ENCODE data around the gene RAB21. TPM values are rescaled to one million over a fixed set of nuclear protein-coding genes. Genes with fewer than 3 reads are reported as not detected.

Gene RAB21
- total and polyA plus RNA-seq, 2 of the 4 experiments (the other 2 are of a cell fraction): 13.8 to 15.0 TPM

GRCh38 chr12:71725011-71725410 lies 29.7 kb upstream of the RAB21 start:
- no peaks in the 10 kb centered on the region for H3K9me1 ChIP-seq (ENCODE audit: insufficient read depth, low read length)
- no peak overlapping the region for H2AFZ ChIP-seq (replicated peaks; ENCODE audit: low read length, poor library complexity)
- H4K8ac ChIP-seq (ENCODE audit: low read depth in 2 of 2, low read length in 2 of 2): no peak overlapping the region
- no peaks in the 10 kb centered on the region for H4K20me1 ChIP-seq (ENCODE audit: insufficient read depth, low read length)
- H3K36me3 ChIP-seq (ENCODE audit: control insufficient read depth, insufficient read depth, low read length): no peaks in the 10 kb centered on the region
- H2BK15ac ChIP-seq (ENCODE audit: low read depth, low read length): no peak overlapping the region
- no peak overlapping the region for H3K23ac ChIP-seq (ENCODE audit: low read depth, low read length)
- no peak overlapping the region for H2AK9ac ChIP-seq (replicated peaks; ENCODE audit: low read depth, low read length, poor library complexity)
- no peak overlapping the region for H4K5ac ChIP-seq (ENCODE audit: low read depth, low read length)
- CTCF ChIA-PET: no interaction called here
- H3K4me1 ChIP-seq (ENCODE audit: control insufficient read depth, insufficient read depth, low read length): no peaks in the 10 kb centered on the region
- H3K18ac ChIP-seq (ENCODE audit: low read depth, low read length): no peak overlapping the region
- H2BK120ac ChIP-seq (ENCODE audit: low read depth, low read length): no peak overlapping the region
- H3K4ac ChIP-seq (ENCODE audit: low read depth, low read length): no peak overlapping the region
- no peak for TF ChIP-seq CEBPB (IDR thresholded peaks at IDR 0.05; ENCODE audit: low read depth, low read length)
- no peak for TF ChIP-seq FOS (IDR thresholded peaks at IDR 0.05; ENCODE audit: low read depth, low read length)
- in situ Hi-C loops (cut with MboI; ENCODE audit: low sequenced_read_pairs) (no loop called here), dilution Hi-C loops (cut with HindIII; ENCODE audit: low sequenced_read_pairs, unreplicated experiment) (no loop called here), intact Hi-C loops (cut with micrococcal nuclease) (no loop called here)
- no peaks in the 10 kb centered on the region for H3K9me3 ChIP-seq (ENCODE audit: control insufficient read depth, insufficient read depth, low read length)
- DNase-seq (no peak), ATAC-seq (ENCODE audit: low read depth) (no peak)
- H3K27me3 ChIP-seq (ENCODE audit: control insufficient read depth, insufficient read depth, low read length): no peaks in the 10 kb centered on the region
- no peak overlapping the region for H4K91ac ChIP-seq (ENCODE audit: insufficient read depth, low read depth, low read length)
- WGBS, 2 experiments (ENCODE audit: extremely low coverage in 2 of 2, insufficient read length in 1 of 2): 80% methylated on average over 1 of the region's 3 CpGs; no CpG with 5 or more reads in 1 of the 2 experiments
- H3K79me1 ChIP-seq (ENCODE audit: low read depth in 1 of 2, low read length in 2 of 2): no peaks in the 10 kb centered on the region
- H2AK5ac ChIP-seq (ENCODE audit: low read depth, low read length): no peak overlapping the region
- no peak overlapping the region for H3K4me2 ChIP-seq (ENCODE audit: low read depth, low read length)
- no peak overlapping the region for H3K14ac ChIP-seq (replicated peaks; ENCODE audit: low read depth, low read length)
- no peak overlapping the region for H3K4me3 ChIP-seq (ENCODE audit: insufficient read depth, low read depth, low read length)
- H2BK5ac ChIP-seq (ENCODE audit: low read depth, low read length, poor library complexity, severe bottlenecking): no peak overlapping the region
- POLR2A ChIA-PET (ENCODE audit: unreplicated experiment): no interaction called here
- H2BK20ac ChIP-seq (ENCODE audit: low read depth, low read length): no peak overlapping the region
- no peak overlapping the region for H3K27ac ChIP-seq (ENCODE audit: insufficient read depth, low read length)
- no peak overlapping the region for H3K9ac ChIP-seq (ENCODE audit: low read depth, low read length)
- BruUV-seq (replicated peaks): no TSS peak
- H3K56ac ChIP-seq (ENCODE audit: extremely low read depth, insufficient read depth, low read length): no peak overlapping the region

All from IMR-90 (cell line).